ENCODE results near the gene PLAAT2. TPM values are rescaled to one million over a fixed set of nuclear protein-coding genes. Genes with fewer than 3 reads are reported as not detected.
A peak's percentile ranks its signal among the peaks of the same experiment; 100 is the strongest.
"Not testable (repeated sequence)": the region's sequence is repeated elsewhere in the genome, so short reads cannot be mapped to it uniquely, and the experiment has no call there.

The PLAAT2 gene
- total RNA-seq, 1 experiment from 2014 or later: 0.66 TPM

GRCh38 chr11:63543711-63544110, 19.5 kb downstream of the PLAAT2 start:
- TF ChIP-seq USF1 (CRISPR knock-in tag; IDR thresholded peaks at IDR 0.05): no peak
- no peak for TF ChIP-seq AFF4 (CRISPR knock-in tag; IDR thresholded peaks at IDR 0.05; ENCODE audit: borderline replicate concordance)
- TF ChIP-seq ZBTB21 (CRISPR knock-in tag; IDR thresholded peaks at IDR 0.05; ENCODE audit: borderline replicate concordance): no peak
- TF ChIP-seq ERG (CRISPR knock-in tag; IDR thresholded peaks at IDR 0.05): no peak
- TF ChIP-seq ETV6 (CRISPR knock-in tag; IDR thresholded peaks at IDR 0.05): no peak
- TF ChIP-seq HMGA2 (CRISPR knock-in tag; IDR thresholded peaks at IDR 0.05): no peak
- no peak for TF ChIP-seq NR3C1 (CRISPR knock-in tag; conservative IDR thresholded peaks at IDR 0.05; ENCODE audit: low read depth)
- TF ChIP-seq ZNF423 (CRISPR knock-in tag; IDR thresholded peaks at IDR 0.05): no peak
- TF ChIP-seq PRDM15 (CRISPR knock-in tag; IDR thresholded peaks at IDR 0.05): no peak
- TF ChIP-seq NFYB (CRISPR knock-in tag; conservative IDR thresholded peaks at IDR 0.05; ENCODE audit: low read depth): no peak
- TF ChIP-seq JAZF1 (CRISPR knock-in tag; IDR thresholded peaks at IDR 0.05): no peak
- no peak overlapping the region for H3K4me3 Mint-ChIP-seq
- POLR2A ChIA-PET: no interaction called here
- ATAC-seq (no peak), DNase-seq (ENCODE audit: low spot score) (no peak)
- CTCF ChIA-PET: no interaction called here
- no peaks in the 10 kb centered on the region for H3K36me3 Mint-ChIP-seq
- no peak overlapping the region for H3K27ac Mint-ChIP-seq
- H3K4me1 Mint-ChIP-seq: peaks cover 11% of the 10 kb centered on the region
- no peaks in the 10 kb centered on the region; the same call in 1 of the 2 replicates for H3K27me3 Mint-ChIP-seq (ENCODE audit: low read depth)
- 0 out of 2 replicates have a peak, but pooled peaks cover 5% of the 10 kb centered on the region for H3K9me3 Mint-ChIP-seq

GRCh38 chr11:63542506-63542905, 20.7 kb downstream of the PLAAT2 start:
- CTCF ChIA-PET; H3K9me3 Mint-ChIP-seq; ATAC-seq; DNase-seq (ENCODE audit: low spot score); H3K36me3 Mint-ChIP-seq; H3K4me3 Mint-ChIP-seq; H3K27me3 Mint-ChIP-seq (ENCODE audit: low read depth); POLR2A ChIA-PET; H3K27ac Mint-ChIP-seq: not testable (repeated sequence)
- peaks cover 11% of the 10 kb centered on the region for H3K4me1 Mint-ChIP-seq

- Mint-ChIP-seq H3K27me3 (ENCODE audit: low read depth) (no peaks in the 10 kb centered on the region; the same call in 1 of the 2 replicates), H3K27ac (no peak overlapping the region), H3K4me1 (peaks cover 36% of the 10 kb centered on the region), H3K36me3 (no peaks in the 10 kb centered on the region), H3K9me3 (no peaks in the 10 kb centered on the region), H3K4me3 (no peak overlapping the region)
- TF ChIP-seq ZBTB43 (CRISPR knock-in tag; IDR thresholded peaks at IDR 0.05) (no peak), RELA (CRISPR knock-in tag; IDR thresholded peaks at IDR 0.05; ENCODE audit: borderline replicate concordance) (no peak), ZNF423 (CRISPR knock-in tag; IDR thresholded peaks at IDR 0.05) (no peak), CREM (CRISPR knock-in tag; IDR thresholded peaks at IDR 0.05) (no peak), FOXJ3 (CRISPR knock-in tag; IDR thresholded peaks at IDR 0.05; ENCODE audit: borderline replicate concordance) (no peak), ZNF425 (CRISPR knock-in tag; conservative IDR thresholded peaks at IDR 0.05) (no peak)
- CTCF ChIA-PET: interaction anchor here (0.7 to 1.4 kb wide), 3 partner anchors 59 to 110 kb away, joined by 3 to 6 read pairs (median 5); no protein-coding TSS in a partner anchor
- ATAC-seq (peak; percentile 25), DNase-seq (ENCODE audit: low spot score) (no peak)
- POLR2A ChIA-PET: no interaction called here
Observed at GRCh38 chr11:63537293-63538101, 25.7 kb downstream of the PLAAT2 start.
